H9 (cell line): ENCODE results near the gene RAPGEF3. TPM values are rescaled to one million over a fixed set of nuclear protein-coding genes. Genes with fewer than 3 reads are reported as not detected.

Experiments
- DNase-seq: peaks from one replicate; pipeline ENCODE4 v3.0.0-alpha.2; 2017
- H2AFZ ChIP-seq: one replicate; pipeline ENCODE4 v1.6.1; 2013; ENCODE audit warnings: mild to moderate bottlenecking, low read length, control low read depth, moderate library complexity
- H2AK5ac ChIP-seq: 2 replicates; pipeline ENCODE4 v1.6.1; 2013; ENCODE audit warnings: low read length, control low read depth, mixed read lengths; ENCODE audit not compliant: insufficient read length
- H2BK120ac ChIP-seq: one replicate; pipeline ENCODE4 v1.6.1; 2013; ENCODE audit warnings: low read depth, mild to moderate bottlenecking, low read length, control low read depth, inconsistent platforms; ENCODE audit not compliant: poor library complexity, severe bottlenecking
- H2BK12ac ChIP-seq: 2 replicates; pipeline ENCODE4 v1.6.1; 2013; ENCODE audit warnings: low read length, control low read depth, mixed read lengths, low read depth; ENCODE audit not compliant: insufficient read length
- H2BK15ac ChIP-seq: 2 replicates; pipeline ENCODE4 v1.6.1; 2013; ENCODE audit warnings: low read depth, low read length, control low read depth
- H2BK20ac ChIP-seq: one replicate; pipeline ENCODE4 v1.6.1; 2013; ENCODE audit warnings: low read depth, mild to moderate bottlenecking, low read length, control low read depth, inconsistent platforms; ENCODE audit not compliant: poor library complexity, severe bottlenecking
- H2BK5ac ChIP-seq: 2 replicates; pipeline ENCODE4 v1.6.1; 2013; ENCODE audit warnings: low read length, control low read depth, mixed read lengths; ENCODE audit not compliant: insufficient read length
- H3K14ac ChIP-seq: 2 replicates; pipeline ENCODE4 v1.6.1; 2013; ENCODE audit warnings: low read length, control low read depth; ENCODE audit not compliant: insufficient read depth
- H3K18ac ChIP-seq: 2 replicates; pipeline ENCODE4 v1.6.1; 2013; ENCODE audit warnings: low read depth, mild to moderate bottlenecking, mixed read lengths, low read length, control low read depth; ENCODE audit not compliant: insufficient read length
- H3K23ac ChIP-seq: 2 replicates; pipeline ENCODE4 v1.6.1; 2013; ENCODE audit warnings: low read length, control low read depth, mixed read lengths, low read depth; ENCODE audit not compliant: insufficient read length
- H3K23me2 ChIP-seq: 2 replicates; pipeline ENCODE4 v1.6.1; 2013; ENCODE audit warnings: low read depth, mild to moderate bottlenecking, mixed read lengths, low read length, control low read depth; ENCODE audit not compliant: insufficient read length, poor library complexity, severe bottlenecking
- H3K27ac ChIP-seq: 2 replicates; pipeline ENCODE4 v1.5.1; 2013; ENCODE audit warnings: low read length, control low read depth, mixed read lengths, low read depth; ENCODE audit not compliant: insufficient read length
- H3K27me3 ChIP-seq: 2 replicates; pipeline ENCODE4 v1.6.1; 2013; ENCODE audit warnings: low read length, control low read depth, inconsistent platforms; ENCODE audit not compliant: insufficient read depth
- H3K4ac ChIP-seq: 2 replicates; pipeline ENCODE4 v1.6.1; 2013; ENCODE audit warnings: low read depth, mild to moderate bottlenecking, control low read depth, inconsistent platforms, low read length, moderate library complexity
- H3K4me1 ChIP-seq: 2 replicates; pipeline ENCODE4 v1.6.1; 2013; ENCODE audit warnings: low read length, control low read depth, inconsistent platforms; ENCODE audit not compliant: insufficient read depth
- H3K4me2 ChIP-seq: 2 replicates; pipeline ENCODE4 v1.6.1; 2013; ENCODE audit warnings: low read length, control low read depth, mixed read lengths; ENCODE audit not compliant: insufficient read length, insufficient read depth
- H3K56ac ChIP-seq: 2 replicates; pipeline ENCODE4 v1.6.1; 2013; ENCODE audit warnings: low read depth, mild to moderate bottlenecking, mixed read lengths, low read length, control low read depth; ENCODE audit not compliant: insufficient read length
- H3K79me1 ChIP-seq: 2 replicates; pipeline ENCODE4 v1.6.1; 2013; ENCODE audit warnings: low read depth, mild to moderate bottlenecking, moderate library complexity, low read length, control low read depth, inconsistent platforms; ENCODE audit not compliant: insufficient read depth, poor library complexity, severe bottlenecking
- H3K79me2 ChIP-seq: 2 replicates; pipeline ENCODE4 v1.6.1; 2013; ENCODE audit warnings: low read length, control low read depth, inconsistent platforms; ENCODE audit not compliant: insufficient read depth
- H3K9ac ChIP-seq: 2 replicates; pipeline ENCODE4 v1.6.1; 2013; ENCODE audit warnings: low read length, control low read depth, mixed read lengths; ENCODE audit not compliant: insufficient read length; ENCODE audit errors: extremely low read depth
- H3K9me3 ChIP-seq: one replicate; pipeline ENCODE4 v1.6.1; 2013; ENCODE audit warnings: low read depth, low read length, inconsistent platforms; ENCODE audit not compliant: control insufficient read depth
- H3T11ph ChIP-seq: one replicate; pipeline ENCODE4 v1.6.1; 2013; ENCODE audit warnings: mild to moderate bottlenecking, low read length, control low read depth, inconsistent platforms
- H4K20me1 ChIP-seq: one replicate; pipeline ENCODE4 v1.6.1; 2013; ENCODE audit not compliant: control insufficient read depth, insufficient read length, insufficient read depth
- H4K5ac ChIP-seq: 2 replicates; pipeline ENCODE4 v1.6.1; 2013; ENCODE audit warnings: low read depth, mild to moderate bottlenecking, mixed read lengths, low read length, control low read depth; ENCODE audit not compliant: insufficient read length
- H4K8ac ChIP-seq: replicated peaks from 2 replicates; pipeline ENCODE4 v1.6.1; 2013; ENCODE audit warnings: low read length, control low read depth, mixed read lengths, low read depth; ENCODE audit not compliant: insufficient read length
- H4K91ac ChIP-seq: 2 replicates; pipeline ENCODE4 v1.6.1; 2013; ENCODE audit warnings: low read depth, mild to moderate bottlenecking, moderate library complexity, mixed read lengths, low read length, control low read depth; ENCODE audit not compliant: insufficient read length
- H3K27ac Mint-ChIP-seq, 3 experiments: 2 replicates in 2 of 3; 3 replicates in 1 of 3; pipeline ENCODE4 v1.8.0; 2020 to 2021; ENCODE audit warnings: mixed read lengths in 3 of 3, mild to moderate bottlenecking in 1 of 3, moderate library complexity in 1 of 3
- H3K27me3 Mint-ChIP-seq: 2 replicates; pipeline ENCODE4 v1.8.0; 2021; ENCODE audit warnings: low read depth, mild to moderate bottlenecking, moderate library complexity, mixed read lengths
- H3K36me3 Mint-ChIP-seq, 3 experiments: 2 replicates in 2 of 3; 3 replicates in 1 of 3; pipeline ENCODE4 v1.8.0; 2020 to 2021; ENCODE audit warnings: low read depth in 3 of 3, mixed read lengths in 3 of 3; ENCODE audit not compliant: insufficient read depth in 1 of 3
- H3K4me1 Mint-ChIP-seq, 2 experiments: 2 replicates each; pipeline ENCODE4 v1.8.0; 2020; ENCODE audit warnings: mixed read lengths in 2 of 2
- H3K4me3 Mint-ChIP-seq, 2 experiments: 2 replicates in 1 of 2; 3 replicates in 1 of 2; pipeline ENCODE4 v1.8.0; 2020 to 2021; ENCODE audit warnings: mild to moderate bottlenecking in 2 of 2, mixed read lengths in 2 of 2, moderate library complexity in 1 of 2
- H3K9me3 Mint-ChIP-seq, 2 experiments: 2 replicates in 1 of 2; 3 replicates in 1 of 2; pipeline ENCODE4 v1.8.0; 2020; ENCODE audit warnings: mild to moderate bottlenecking in 2 of 2, mixed read lengths in 2 of 2, moderate library complexity in 1 of 2
- whole genome bisulfite sequencing: extraction: QIAGEN DNeasy Blood & Tissue Kit; methylation state at CpG from one replicate; pipeline ENCODE4 v1.1.7; 2013; ENCODE audit warnings: missing lambda C conversion rate, low lambda C conversion rate, mixed read lengths; ENCODE audit not compliant: insufficient read length; ENCODE audit errors: extremely low coverage; 5-methylcytosine and 5-hydroxymethylcytosine counted together
- total RNA-seq: library from RNA; stranded (reverse); gene quantifications from 2 replicates; pipeline ENCODE4 v1.2.1, GENCODE V29; 2021
- TF ChIP-seq, protein P1 (sequence below): fragments of 200-600 bp; sonication (generic); conservative IDR thresholded peaks from 3 replicates; pipeline ENCODE4 v1.8.0; 2021; ENCODE audit warnings: antibody characterized with exemption, mild to moderate bottlenecking

Gene RAPGEF3
- total RNA-seq, 1 experiment from 2014 or later = 7.4 TPM

DNA sequence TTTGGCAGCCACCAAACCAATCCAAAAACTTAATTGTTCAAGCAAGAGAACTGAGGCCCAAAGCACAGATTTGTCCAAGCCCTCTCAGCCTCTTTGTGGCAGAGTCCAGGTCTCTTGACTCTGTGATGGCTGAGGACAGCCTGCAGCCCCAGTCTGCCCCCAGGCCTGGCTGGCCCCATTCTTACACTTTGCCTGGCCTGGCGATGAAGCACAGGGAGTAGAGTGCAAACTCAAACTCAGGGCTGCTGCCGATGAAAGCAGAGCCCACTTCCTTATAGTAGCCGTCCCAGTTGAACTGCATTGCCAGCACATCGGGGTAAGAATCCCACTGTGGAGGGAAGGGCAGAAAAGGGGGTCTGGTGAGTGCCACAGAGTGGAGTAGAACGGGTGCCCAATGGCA, 47.2 kb downstream of the RAPGEF3 start:
- no peak overlapping the region for H4K91ac ChIP-seq
- H3K18ac ChIP-seq = no peak overlapping the region
- no peak overlapping the region for H2BK15ac ChIP-seq
- Mint-ChIP-seq H3K9me3 (no peaks in the 10 kb centered on the region), H3K36me3 (no peaks in the 10 kb centered on the region), H3K27ac (no peak overlapping the region), H3K4me3 (no peak overlapping the region), H3K27me3 (peaks cover 27% of the 10 kb centered on the region), H3K4me1 (peaks cover 12 to 14% of the 10 kb centered on the region in 2 experiments)
- no peak overlapping the region for H3K56ac ChIP-seq
- H3T11ph ChIP-seq = no peak overlapping the region
- H4K5ac ChIP-seq = no peak overlapping the region
- no peaks in the 10 kb centered on the region for H3K4me1 ChIP-seq
- DNase-seq = peak; percentile 17
- no peak overlapping the region for H3K4ac ChIP-seq
- peaks cover under 1% of the 10 kb centered on the region for H3K23me2 ChIP-seq
- no peak overlapping the region for H2BK120ac ChIP-seq
- no peak overlapping the region for H3K23ac ChIP-seq
- no peaks in the 10 kb centered on the region for H4K20me1 ChIP-seq
- no peak overlapping the region for H3K27ac ChIP-seq
- no CpG with 5 or more reads among the region's 5 CpGs for WGBS
- no peak overlapping the region for H4K8ac ChIP-seq
- no peaks in the 10 kb centered on the region for H3K79me1 ChIP-seq
- H3K9ac ChIP-seq = no peak overlapping the region
- H2BK5ac ChIP-seq = no peak overlapping the region
- no peak overlapping the region for H2AK5ac ChIP-seq
- no peaks in the 10 kb centered on the region for H3K79me2 ChIP-seq
- TF ChIP-seq, protein P1, sequence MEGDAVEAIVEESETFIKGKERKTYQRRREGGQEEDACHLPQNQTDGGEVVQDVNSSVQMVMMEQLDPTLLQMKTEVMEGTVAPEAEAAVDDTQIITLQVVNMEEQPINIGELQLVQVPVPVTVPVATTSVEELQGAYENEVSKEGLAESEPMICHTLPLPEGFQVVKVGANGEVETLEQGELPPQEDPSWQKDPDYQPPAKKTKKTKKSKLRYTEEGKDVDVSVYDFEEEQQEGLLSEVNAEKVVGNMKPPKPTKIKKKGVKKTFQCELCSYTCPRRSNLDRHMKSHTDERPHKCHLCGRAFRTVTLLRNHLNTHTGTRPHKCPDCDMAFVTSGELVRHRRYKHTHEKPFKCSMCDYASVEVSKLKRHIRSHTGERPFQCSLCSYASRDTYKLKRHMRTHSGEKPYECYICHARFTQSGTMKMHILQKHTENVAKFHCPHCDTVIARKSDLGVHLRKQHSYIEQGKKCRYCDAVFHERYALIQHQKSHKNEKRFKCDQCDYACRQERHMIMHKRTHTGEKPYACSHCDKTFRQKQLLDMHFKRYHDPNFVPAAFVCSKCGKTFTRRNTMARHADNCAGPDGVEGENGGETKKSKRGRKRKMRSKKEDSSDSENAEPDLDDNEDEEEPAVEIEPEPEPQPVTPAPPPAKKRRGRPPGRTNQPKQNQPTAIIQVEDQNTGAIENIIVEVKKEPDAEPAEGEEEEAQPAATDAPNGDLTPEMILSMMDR = no peak
- H2BK12ac ChIP-seq = peak overlapping the region; percentile 58
- H2BK20ac ChIP-seq = no peak overlapping the region
- no peak overlapping the region; the same call in 1 of the 2 replicates for H3K14ac ChIP-seq
- H3K4me2 ChIP-seq = no peak overlapping the region
- no peak overlapping the region for H2AFZ ChIP-seq
- H3K27me3 ChIP-seq = no peaks in the 10 kb centered on the region
- no peaks in the 10 kb centered on the region for H3K9me3 ChIP-seq
